Large intestine (tissue), 3 donors: ENCODE data around the gene IL17F. TPM values are rescaled to one million over a fixed set of nuclear protein-coding genes. Genes with fewer than 3 reads are reported as not detected.
A peak's percentile ranks its signal among the peaks of the same experiment; 100 is the strongest.

Experiments
- DNase-seq, 2 donors: peaks; one replicate each; pipeline versions ENCODE4 v3.0.0 to v3.0.0-alpha.2; 2013
- H3K27ac ChIP-seq: one replicate; pipeline ENCODE4 v1.5.1; 2013; ENCODE audit warnings: low read length
- H3K27me3 ChIP-seq: 2 replicates; pipeline ENCODE4 v1.6.1; 2013; ENCODE audit warnings: low read length; ENCODE audit not compliant: control insufficient read depth, insufficient read depth
- H3K36me3 ChIP-seq: 2 replicates; pipeline ENCODE4 v1.6.1; 2013; ENCODE audit warnings: low read length; ENCODE audit not compliant: control insufficient read depth, insufficient read depth
- H3K4me1 ChIP-seq: one replicate; pipeline ENCODE4 v1.6.1; 2013; ENCODE audit warnings: low read length; ENCODE audit not compliant: control insufficient read depth, insufficient read depth
- H3K4me3 ChIP-seq: one replicate; pipeline ENCODE4 v1.5.1; 2013; ENCODE audit warnings: low read length
- H3K9me3 ChIP-seq: one replicate; pipeline ENCODE4 v1.6.1; 2013; ENCODE audit warnings: mild to moderate bottlenecking, low read depth, low read length, moderate library complexity; ENCODE audit not compliant: control insufficient read depth
- WGBS: methylation state at CpG from one replicate; pipeline ENCODE4 v1.1.5; 2013; ENCODE audit warnings: low lambda C conversion rate; ENCODE audit not compliant: insufficient coverage; 5-methylcytosine and 5-hydroxymethylcytosine counted together
- polyA plus RNA-seq: library from polyadenylated mRNA; unstranded; fragments of 120-200 nt; gene quantifications from one replicate; pipeline ENCODE4 v1.2.1, GENCODE V29; 2013

Gene IL17F
- polyA plus RNA-seq, 1 donor: 0.55 TPM

- Histone ChIP-seq H3K27me3 (no peaks in the 10 kb centered on the region), H3K4me1 (peaks cover 22% of the 10 kb centered on the region), H3K9me3 (no peaks in the 10 kb centered on the region), H3K27ac (peak overlapping the region; percentile 67), H3K4me3 (no peak overlapping the region), H3K36me3 (no peaks in the 10 kb centered on the region)
- WGBS: no CpG with 5 or more reads among the region's 1 CpG
- peak; percentile 61 to 79 for DNase-seq
Observed at GRCh38 chr6:52245425-52245824, 1.1 kb upstream of the IL17F start.

- Histone ChIP-seq H3K36me3 (no peaks in the 10 kb centered on the region), H3K4me3 (no peak overlapping the region), H3K4me1 (peaks cover 20% of the 10 kb centered on the region), H3K9me3 (no peaks in the 10 kb centered on the region), H3K27me3 (no peaks in the 10 kb centered on the region), H3K27ac (peak overlapping the region; percentile 16)
- peak; percentile 12 to 64 for DNase-seq
- WGBS: no CpG with 5 or more reads among the region's 4 CpGs
Observed at GRCh38 chr6:52243282-52243893, 912 bp downstream of the IL17F start.

- Histone ChIP-seq H3K9me3 (no peaks in the 10 kb centered on the region), H3K27me3 (no peaks in the 10 kb centered on the region), H3K4me1 (peaks cover 20% of the 10 kb centered on the region), H3K4me3 (no peak overlapping the region), H3K36me3 (no peaks in the 10 kb centered on the region), H3K27ac (no peak overlapping the region)
- no CpG with 5 or more reads among the region's 2 CpGs for WGBS
- DNase-seq: no peak
Observed at GRCh38 chr6:52241819-52242218, 2.5 kb downstream of the IL17F start.

- no peaks in the 10 kb centered on the region for H3K9me3 ChIP-seq
- no peak overlapping the region for H3K4me3 ChIP-seq
- H3K27ac ChIP-seq: no peak overlapping the region
- 61% methylated on average over 5 of the region's 15 CpGs for WGBS
- DNase-seq: peak; percentile 57 to 67
- no peaks in the 10 kb centered on the region for H3K4me1 ChIP-seq
- H3K36me3 ChIP-seq: no peaks in the 10 kb centered on the region
- H3K27me3 ChIP-seq: no peaks in the 10 kb centered on the region
Observed at GRCh38 chr6:52233975-52234823, 10.1 kb downstream of the IL17F start.

GRCh38 chr6:52233005-52233404 is 11.3 kb downstream of the IL17F start:
- no peaks in the 10 kb centered on the region for H3K36me3 ChIP-seq
- no peak overlapping the region for H3K27ac ChIP-seq
- no peak for DNase-seq
- H3K4me1 ChIP-seq: no peaks in the 10 kb centered on the region
- H3K4me3 ChIP-seq: no peak overlapping the region
- WGBS: 83% methylated on average over 3 of the region's 4 CpGs
- no peaks in the 10 kb centered on the region for H3K27me3 ChIP-seq
- H3K9me3 ChIP-seq: no peaks in the 10 kb centered on the region

GRCh38 chr6:52231406-52232127 is 12.7 kb downstream of the IL17F start:
- no peaks in the 10 kb centered on the region for H3K4me1 ChIP-seq
- H3K36me3 ChIP-seq: no peaks in the 10 kb centered on the region
- no peak overlapping the region for H3K4me3 ChIP-seq
- H3K9me3 ChIP-seq: no peaks in the 10 kb centered on the region
- H3K27ac ChIP-seq: no peak overlapping the region
- H3K27me3 ChIP-seq: no peaks in the 10 kb centered on the region
- DNase-seq: no peak
- 100% methylated on average over 2 of the region's 8 CpGs for WGBS

GRCh38 chr6:52230685-52231084 is 13.6 kb downstream of the IL17F start:
- no CpG with 5 or more reads among the region's 1 CpG for WGBS
- H3K4me1 ChIP-seq: no peaks in the 10 kb centered on the region
- no peak for DNase-seq
- no peak overlapping the region for H3K27ac ChIP-seq
- H3K9me3 ChIP-seq: no peaks in the 10 kb centered on the region
- no peaks in the 10 kb centered on the region for H3K36me3 ChIP-seq
- no peak overlapping the region for H3K4me3 ChIP-seq
- no peaks in the 10 kb centered on the region for H3K27me3 ChIP-seq

- Histone ChIP-seq H3K27ac (no peak overlapping the region), H3K4me1 (no peaks in the 10 kb centered on the region), H3K4me3 (no peak overlapping the region), H3K36me3 (no peaks in the 10 kb centered on the region), H3K9me3 (no peaks in the 10 kb centered on the region), H3K27me3 (no peaks in the 10 kb centered on the region)
- no CpG with 5 or more reads among the region's 1 CpG for WGBS
- no peak for DNase-seq
Observed at GRCh38 chr6:52227495-52227894, 16.8 kb downstream of the IL17F start.

- Histone ChIP-seq H3K27me3 (peaks cover 2% of the 10 kb centered on the region), H3K36me3 (no peaks in the 10 kb centered on the region), H3K27ac (no peak overlapping the region), H3K4me1 (peaks cover 11% of the 10 kb centered on the region), H3K9me3 (no peaks in the 10 kb centered on the region), H3K4me3 (no peak overlapping the region)
- no peak for DNase-seq
- no CpG with 5 or more reads among the region's 3 CpGs for WGBS
Observed at GRCh38 chr6:52221302-52221701, 23.0 kb downstream of the IL17F start.

GRCh38 chr6:52217761-52218160 is 26.5 kb downstream of the IL17F start:
- whole genome bisulfite sequencing: 45% methylated on average over 2 of the region's 2 CpGs
- Histone ChIP-seq H3K4me1 (peaks cover 11% of the 10 kb centered on the region), H3K36me3 (no peaks in the 10 kb centered on the region), H3K9me3 (no peaks in the 10 kb centered on the region), H3K27ac (peak overlapping the region; percentile 74), H3K4me3 (no peak overlapping the region), H3K27me3 (peaks cover 2% of the 10 kb centered on the region)
- peak in 1 of 2 donors; percentile 49 for DNase-seq
